GM18907 (cell line): ENCODE measurements around the gene TCIRG1.
A peak's percentile ranks its signal among the peaks of the same experiment; 100 is the strongest.
"Not testable (repeated sequence)": the region's sequence is repeated elsewhere in the genome, so short reads cannot be mapped to it uniquely, and the experiment has no call there.

ENCODE experiments used
- ATAC-seq: cut with Tn5 transposase; IDR thresholded peaks from one replicate; pipeline ENCODE4 v1.9.1; 2021; ENCODE audit warnings: mild to moderate bottlenecking, moderate library complexity; ENCODE audit not compliant: unreplicated experiment

Gene TCIRG1

GRCh38 chr11:68077617-68078582 is 39.1 kb downstream of the TCIRG1 start:
- ATAC-seq, result peak; percentile 58

DNA sequence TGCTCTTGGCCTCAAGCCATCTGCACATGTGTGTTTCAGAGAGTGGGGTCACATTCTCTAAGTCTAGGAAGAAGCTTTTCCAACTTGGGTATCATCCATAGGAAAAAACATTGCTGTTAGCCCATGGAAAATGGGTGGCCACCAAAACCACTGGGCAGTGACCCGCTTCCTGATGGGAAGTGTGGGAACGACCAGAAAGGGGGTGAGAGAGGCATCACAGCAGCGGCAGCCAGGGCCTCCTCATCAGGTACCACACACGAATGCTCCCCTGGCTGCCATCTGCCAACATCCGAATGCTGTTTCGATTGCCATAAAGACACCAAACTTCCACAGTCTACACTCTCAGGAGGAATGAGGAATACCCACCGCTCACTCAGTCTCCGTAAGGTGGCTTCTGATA is 42.0 kb downstream of the TCIRG1 start:
- ATAC-seq, result no peak

- no peak for ATAC-seq
Observed at GRCh38 chr11:68081691-68082090, 42.9 kb downstream of the TCIRG1 start.

GRCh38 chr11:68082481-68082880 is 43.7 kb downstream of the TCIRG1 start:
- no peak for ATAC-seq

DNA sequence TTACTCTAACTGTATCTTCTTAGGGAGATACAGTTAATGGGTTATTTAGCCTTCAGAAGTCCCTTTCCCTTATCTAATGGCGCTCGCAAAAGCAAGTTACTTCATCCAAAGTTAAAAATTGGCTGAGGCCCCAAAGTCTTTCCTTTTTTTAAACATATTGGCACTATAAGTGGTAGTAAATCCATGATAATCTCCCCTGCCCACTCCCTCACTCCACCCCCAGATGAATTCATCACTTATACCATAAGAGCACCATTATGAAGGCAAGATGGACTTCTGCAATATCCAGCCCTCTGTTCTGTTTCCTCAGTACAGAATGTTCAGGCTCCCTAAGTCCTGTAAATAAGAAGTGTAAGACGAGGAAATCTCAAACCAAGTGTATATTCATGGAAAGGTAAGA is 44.7 kb downstream of the TCIRG1 start:
- no peak for ATAC-seq

GRCh38 chr11:68089679-68090078 is 50.9 kb downstream of the TCIRG1 start:
- ATAC-seq, result no peak

GRCh38 chr11:68090287-68090686 is 51.5 kb downstream of the TCIRG1 start:
- ATAC-seq, result no peak

- peak; percentile 70 for ATAC-seq
Observed at GRCh38 chr11:68090706-68091105, 51.9 kb downstream of the TCIRG1 start.

- no peak for ATAC-seq
Observed at GRCh38 chr11:68092411-68092810, 53.6 kb downstream of the TCIRG1 start.

GRCh38 chr11:68092946-68093345 is 54.1 kb downstream of the TCIRG1 start:
- not testable (repeated sequence) for ATAC-seq

DNA sequence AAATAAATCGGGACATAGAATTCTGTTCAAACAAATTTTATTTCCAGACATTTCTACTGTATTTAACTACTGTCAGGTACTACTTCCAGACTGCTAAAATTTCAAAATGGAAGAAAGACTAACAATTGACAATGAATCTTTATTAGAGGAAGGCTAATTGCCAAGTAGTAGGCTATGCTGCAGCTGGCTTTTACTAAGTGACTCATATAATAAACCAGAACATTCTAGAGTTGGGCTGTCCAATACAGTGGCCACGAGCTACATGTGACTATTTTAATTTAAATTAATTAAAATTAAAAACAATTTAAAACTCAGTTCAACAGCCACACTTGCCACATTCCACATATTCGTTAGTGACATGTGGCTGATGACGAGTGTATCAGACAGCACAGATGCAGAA is 54.7 kb downstream of the TCIRG1 start:
- ATAC-seq, result no peak

DNA sequence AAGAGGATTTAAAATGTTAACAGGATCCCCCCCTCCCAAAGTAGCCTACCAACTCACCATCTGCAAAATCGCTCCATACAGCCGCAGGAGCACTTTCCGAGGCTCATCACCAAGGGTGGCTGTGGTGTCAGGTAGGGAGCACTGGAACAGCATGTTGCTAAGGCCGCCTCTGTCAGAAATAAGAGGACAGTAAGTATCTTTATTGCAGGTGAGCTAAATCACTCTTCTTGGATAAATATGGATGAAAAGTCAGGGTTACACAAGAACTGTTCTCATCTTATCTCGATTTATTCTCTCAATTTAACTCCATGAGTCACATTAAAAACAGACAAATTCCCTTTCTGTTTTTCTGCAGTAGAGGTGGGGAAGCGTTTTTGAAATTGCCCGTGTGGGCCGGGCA is 58.1 kb downstream of the TCIRG1 start:
- ATAC-seq, result no peak

- no peak for ATAC-seq
Observed at GRCh38 chr11:68099057-68099456, 60.2 kb downstream of the TCIRG1 start.

GRCh38 chr11:68099474-68100405 is 60.9 kb downstream of the TCIRG1 start:
- ATAC-seq, result no peak
